ENCODE data around the gene PAQR4.
A peak's percentile ranks its signal among the peaks of the same experiment; 100 is the strongest.

The PAQR4 gene

DNA sequence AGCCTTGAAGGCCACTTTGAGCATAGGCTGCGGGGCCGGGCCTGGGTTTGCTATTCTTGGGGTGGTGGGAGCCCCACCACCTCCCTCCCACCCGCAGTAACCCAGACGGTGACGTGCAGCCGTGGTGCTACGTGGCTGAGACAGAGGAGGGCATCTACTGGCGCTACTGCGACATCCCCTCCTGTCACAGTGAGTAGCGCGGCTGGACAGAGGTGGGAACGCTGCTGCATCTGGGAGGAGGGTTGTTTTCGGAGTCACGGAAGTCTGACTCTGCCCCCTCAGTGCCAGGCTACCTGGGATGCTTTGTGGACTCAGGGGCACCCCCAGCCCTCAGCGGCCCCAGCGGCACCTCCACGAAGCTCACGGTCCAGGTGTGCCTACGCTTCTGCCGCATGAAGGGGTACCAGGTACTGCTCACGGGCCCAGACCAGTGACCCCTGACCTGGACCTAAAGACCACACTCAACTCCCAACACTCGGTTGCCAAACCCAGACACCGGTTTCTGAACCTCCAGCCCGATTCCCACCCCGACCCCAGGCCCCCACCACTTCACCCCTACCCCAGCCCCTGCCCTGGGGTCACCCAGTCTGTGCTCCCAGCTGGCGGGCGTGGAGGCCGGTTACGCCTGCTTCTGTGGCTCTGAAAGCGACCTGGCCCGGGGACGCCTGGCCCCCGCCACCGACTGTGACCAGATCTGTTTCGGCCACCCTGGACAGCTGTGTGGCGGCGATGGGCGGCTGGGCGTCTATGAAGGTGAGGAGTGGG is 2.9 kb upstream of the PAQR4 start:
- DNase-seq (ENCODE audit: low read depth): no peak

GRCh38 chr16:2966808-2967191 is 2.3 kb upstream of the PAQR4 start:
- no peak for DNase-seq (ENCODE audit: low read depth)

- no peak for DNase-seq (ENCODE audit: low read depth)
These were observed 1.9 kb upstream of the PAQR4 start for GRCh38 chr16:2967211-2967631.

DNA sequence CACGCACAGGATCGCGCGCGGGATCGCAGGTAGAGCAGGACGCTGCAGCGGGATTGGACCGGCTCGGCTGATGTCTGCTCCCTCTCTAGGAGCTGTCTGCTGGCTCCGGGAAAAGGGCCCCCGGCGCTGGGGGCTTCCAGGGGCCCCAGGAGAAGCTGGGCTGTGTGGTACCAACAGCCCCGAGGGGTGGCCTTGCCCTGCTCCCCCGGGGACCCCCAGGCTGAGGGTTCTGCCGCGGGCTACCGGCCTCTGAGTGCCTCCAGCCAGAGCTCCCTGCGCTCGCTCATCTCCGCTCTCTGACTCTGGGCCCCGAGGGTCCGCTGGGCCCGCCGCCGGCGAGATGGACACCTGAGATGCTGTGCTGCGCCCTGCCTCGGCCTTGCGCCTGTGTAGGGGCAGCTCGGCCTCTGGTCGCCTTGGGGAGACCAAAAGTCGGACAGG is 1.4 kb upstream of the PAQR4 start:
- no peak for DNase-seq (ENCODE audit: low read depth)

- no peak for DNase-seq (ENCODE audit: low read depth)
These were observed 795 bp upstream of the PAQR4 start for GRCh38 chr16:2968368-2968737.

DNA sequence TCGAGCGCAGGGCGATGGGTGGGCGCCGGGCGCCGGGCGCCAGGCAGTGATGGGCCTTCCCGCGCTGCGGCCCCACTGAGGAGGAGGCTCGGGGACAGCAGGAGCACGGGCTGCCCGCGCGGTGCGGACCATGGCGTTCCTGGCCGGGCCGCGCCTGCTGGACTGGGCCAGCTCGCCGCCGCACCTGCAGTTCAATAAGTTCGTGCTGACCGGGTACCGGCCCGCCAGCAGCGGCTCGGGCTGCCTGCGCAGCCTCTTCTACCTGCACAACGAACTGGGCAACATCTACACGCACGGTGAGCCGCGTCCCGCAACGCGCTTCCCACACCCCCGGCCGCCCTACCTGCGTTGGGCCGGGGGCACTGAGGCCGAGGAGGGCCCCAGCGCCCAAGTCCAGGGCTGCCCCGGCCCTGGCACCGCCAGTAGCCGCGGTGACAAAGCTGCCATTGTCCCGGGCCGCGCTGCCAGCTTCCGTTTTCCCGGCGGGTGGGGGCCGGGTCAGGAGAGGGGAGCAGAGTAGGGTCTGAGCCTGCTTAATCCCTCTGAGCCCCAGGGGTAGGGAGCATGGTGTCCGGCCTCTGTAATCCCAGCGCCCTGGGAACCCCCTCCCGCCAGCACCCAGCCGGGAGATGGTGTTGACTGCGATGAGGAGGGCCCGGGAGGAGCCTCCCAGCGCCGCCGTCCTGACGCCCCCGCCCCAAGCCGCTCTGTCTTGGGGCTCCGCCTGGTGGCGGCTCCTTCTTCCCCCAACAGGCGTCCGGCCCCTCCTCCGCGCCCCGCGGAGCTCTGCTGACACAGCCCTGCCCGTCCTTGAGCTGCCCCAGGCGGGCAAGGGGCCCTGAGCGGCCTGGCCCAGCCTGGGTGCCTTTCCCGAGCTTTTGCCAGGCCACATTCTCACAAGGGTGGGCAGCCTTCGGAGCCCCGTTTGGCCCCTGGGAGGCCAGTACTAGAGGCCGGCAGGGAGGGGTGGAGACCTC is 685 bp downstream of the PAQR4 start:
- DNase-seq (ENCODE audit: low read depth): no peak

DNA sequence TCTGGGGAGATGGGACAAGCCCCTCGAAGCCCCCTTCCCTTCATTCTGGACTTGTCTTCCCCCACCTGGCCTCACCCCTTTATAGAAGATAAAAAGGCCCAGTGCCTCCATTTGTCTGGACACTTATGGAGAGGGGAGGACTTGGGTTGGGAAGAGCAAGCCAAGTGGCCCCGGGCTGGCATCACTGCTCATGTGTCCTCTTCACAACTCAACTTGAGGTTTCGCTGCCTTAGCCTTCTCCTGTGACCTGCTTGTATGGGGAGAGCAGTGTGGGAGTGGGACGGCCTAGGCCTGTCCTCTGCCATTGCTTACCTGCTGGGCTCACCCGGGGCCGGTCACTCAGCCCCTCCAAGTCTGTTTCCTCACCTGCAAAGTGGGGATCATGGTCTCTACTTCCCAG is 1.4 kb downstream of the PAQR4 start:
- no peak for DNase-seq (ENCODE audit: low read depth)

GRCh38 chr16:2971134-2971984 is 2.2 kb downstream of the PAQR4 start:
- DNase-seq (ENCODE audit: low read depth): no peak

DNA sequence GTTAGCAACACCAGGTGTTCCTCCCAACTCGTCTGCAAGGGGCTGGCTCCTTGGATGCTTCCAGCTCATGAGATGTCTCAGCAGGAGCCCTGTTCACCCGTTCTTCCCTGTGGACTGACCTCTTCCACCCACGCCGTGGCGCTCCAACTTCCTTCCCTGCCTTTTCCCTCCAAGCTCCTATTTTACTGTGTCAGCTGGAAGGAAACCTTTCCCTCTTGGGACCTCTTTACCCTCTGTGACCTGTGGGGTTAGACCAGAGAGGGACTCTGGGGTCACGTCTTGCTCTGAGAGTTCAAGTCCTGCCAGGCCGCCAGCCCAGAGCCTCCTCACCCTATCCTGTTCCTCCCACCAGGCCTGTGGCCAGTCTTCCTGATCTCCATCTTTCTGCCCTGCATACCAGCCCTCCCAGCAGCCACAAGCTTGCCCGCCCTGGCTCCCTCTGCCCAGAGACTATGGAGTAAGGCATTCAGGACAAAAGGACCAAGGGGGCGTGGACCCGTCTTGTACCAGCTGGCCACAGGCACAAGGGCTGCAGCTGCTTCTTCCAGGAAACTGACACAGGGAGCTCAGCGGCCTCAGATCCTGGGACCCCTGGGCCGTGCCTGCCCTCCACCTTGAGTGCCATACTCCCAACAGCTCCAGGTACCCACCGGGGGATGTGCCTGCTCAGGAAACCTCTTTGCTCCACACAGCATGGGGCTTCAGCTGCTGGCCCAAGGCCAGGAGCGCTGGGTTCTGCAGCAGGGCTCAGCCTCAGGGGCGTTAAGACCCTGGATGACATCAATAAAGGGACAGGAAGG is 3.0 kb downstream of the PAQR4 start:
- DNase-seq (ENCODE audit: low read depth): no peak

DNA sequence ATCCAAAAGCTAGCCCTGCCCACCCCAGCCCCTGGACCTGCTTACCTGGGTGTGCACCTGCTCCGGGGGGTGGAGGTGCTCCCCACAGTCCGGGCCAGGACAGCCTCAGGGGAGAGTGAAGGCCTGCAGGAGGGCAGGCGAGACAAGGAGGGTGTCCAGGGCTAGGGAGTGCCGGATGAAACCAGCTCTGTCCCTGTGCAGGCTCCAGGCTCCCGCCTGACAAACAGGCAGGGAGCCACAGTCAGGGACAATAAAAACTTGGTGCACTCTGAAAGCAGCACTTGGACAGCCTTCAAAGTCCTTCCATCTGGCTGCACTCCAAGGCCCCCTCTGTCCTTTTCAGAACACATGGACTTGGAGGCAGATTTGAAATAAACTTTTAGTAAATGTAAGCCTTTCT is 3.9 kb downstream of the PAQR4 start:
- DNase-seq (ENCODE audit: low read depth): no peak

GRCh38 chr16:2973605-2974318 is 4.6 kb downstream of the PAQR4 start:
- DNase-seq (ENCODE audit: low read depth): no peak

- DNase-seq (ENCODE audit: low read depth): no peak
These were observed 5.3 kb downstream of the PAQR4 start for GRCh38 chr16:2974319-2975056.

- no peak for DNase-seq (ENCODE audit: low read depth)
These were observed 6.1 kb downstream of the PAQR4 start for GRCh38 chr16:2975161-2975795.

- DNase-seq (ENCODE audit: low read depth): no peak
These were observed 7.1 kb downstream of the PAQR4 start for GRCh38 chr16:2976201-2976600.

DNA sequence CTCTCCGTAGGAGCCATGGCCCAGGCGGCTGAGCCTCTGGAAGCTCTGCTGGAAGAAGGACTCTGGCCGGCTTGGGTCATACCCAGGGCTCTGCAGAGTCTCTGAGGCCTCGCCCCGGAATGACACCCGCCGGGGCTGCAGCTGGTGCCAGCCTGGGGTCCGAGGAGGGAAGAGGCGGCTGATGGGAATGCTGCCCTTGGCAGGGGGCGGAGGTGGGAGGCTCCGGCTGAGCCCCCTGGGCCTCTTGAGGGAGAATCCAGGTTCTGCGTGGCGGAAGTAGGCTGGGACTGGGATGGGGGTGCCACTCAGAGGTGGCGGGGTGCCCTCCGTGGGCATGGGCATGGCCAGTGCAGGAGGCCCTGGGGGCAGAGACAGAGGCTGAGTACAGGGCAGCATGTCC is 7.5 kb downstream of the PAQR4 start:
- DNase-seq (ENCODE audit: low read depth): no peak

- no peak for DNase-seq (ENCODE audit: low read depth)
These were observed 8.3 kb downstream of the PAQR4 start for GRCh38 chr16:2977440-2977839.

DNA sequence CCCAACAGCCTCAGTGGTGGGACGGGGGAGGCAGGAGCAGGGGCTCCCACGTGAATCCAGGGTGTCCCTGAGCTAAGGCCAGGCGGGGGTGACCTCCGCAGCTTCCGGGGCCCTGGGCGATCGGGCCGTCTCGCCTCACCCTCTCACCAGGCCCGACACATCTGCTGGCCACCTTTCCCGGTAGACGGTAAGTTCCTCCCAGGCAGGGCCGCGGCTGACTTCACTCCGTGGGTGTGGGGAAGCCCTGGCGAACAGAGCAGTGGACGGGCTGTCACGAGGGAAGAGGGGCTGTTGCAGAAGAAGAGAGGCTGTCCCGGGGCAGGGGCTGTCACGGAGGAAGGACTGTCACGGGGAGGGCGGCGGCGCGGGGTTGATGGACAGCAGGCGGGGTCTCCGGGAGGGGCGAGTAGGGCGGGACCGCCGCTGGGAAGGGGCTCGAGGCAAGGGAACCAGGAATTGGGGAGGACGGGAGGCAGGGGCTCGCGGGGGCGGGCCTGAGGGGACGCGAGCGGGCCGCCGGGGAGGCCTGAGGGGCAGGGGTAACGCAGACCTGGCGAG is 10.6 kb downstream of the PAQR4 start:
- no peak for DNase-seq (ENCODE audit: low read depth)

DNA sequence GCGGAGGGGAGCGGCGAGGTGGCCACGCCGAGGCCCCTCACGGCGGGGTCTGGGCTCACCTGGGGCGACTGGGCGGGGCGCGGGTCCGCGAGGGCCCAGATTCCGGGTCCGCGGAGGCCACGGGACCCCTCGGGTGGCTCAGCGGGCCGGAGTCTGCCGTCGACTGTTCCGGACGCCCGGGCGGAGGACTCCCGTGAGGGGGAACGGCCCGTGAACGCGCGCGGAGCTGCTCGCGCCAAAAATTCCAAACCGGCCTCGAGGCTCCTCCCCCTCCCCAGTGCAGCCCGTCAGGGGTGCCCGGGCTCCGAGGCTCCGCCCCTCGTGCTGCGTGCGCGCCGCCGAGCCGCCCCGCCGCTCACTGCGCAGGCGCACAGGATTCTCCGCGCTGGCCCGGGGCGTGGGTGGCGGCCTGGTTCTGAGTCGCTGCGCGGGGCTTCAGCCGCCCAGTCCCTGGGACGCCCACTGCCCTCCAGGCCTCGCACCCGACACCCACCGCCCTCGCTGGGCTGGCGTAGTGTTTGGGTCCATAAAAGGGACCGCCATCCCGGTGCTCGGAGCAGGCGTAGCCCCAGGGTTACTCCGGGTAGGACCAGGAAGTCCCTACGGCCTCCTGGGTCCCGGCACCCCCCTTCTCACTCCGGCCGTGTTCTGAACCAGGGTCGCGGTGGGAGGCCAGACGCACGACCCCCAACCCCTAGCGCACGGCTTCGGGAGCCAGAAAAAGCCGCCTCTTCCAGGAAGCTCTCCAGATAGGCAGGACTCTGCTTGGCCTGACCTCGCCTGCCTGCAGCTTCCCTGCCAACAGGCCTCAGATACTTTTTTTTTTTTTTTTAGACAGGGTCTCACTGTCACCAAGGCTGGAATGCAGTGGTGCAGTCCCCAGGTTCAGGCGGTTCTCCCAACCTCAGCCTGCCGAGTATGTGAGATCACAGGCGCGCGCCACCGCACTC is 11.4 kb downstream of the PAQR4 start, which contains the start of gene PKMYT1:
PKMYT1 (minus strand) TSS at position 220 of the 950 bp plus-strand sequence. CDS start 789 bp downstream, outside the sequence.
- peak; percentile 47 for DNase-seq (ENCODE audit: low read depth)

All from HS-27A (cell line).